ENCODE results near the gene PRDX2.
A peak's percentile ranks its signal among the peaks of the same experiment; 100 is the strongest.

PRDX2 gene

GRCh38 chr19:12792051-12792852, 9.3 kb downstream of the PRDX2 start:
- DNase-seq (ENCODE audit: low spot score) = no peak

- DNase-seq (ENCODE audit: low spot score) = peak; percentile 91
These were observed 10.1 kb downstream of the PRDX2 start, which contains the start of gene JUNB for GRCh38 chr19:12791345-12792050. Gene JUNB (plus strand): TSS chr19:12791486. CDS start chr19:12791772, 286 bp downstream.

- DNase-seq (ENCODE audit: low spot score) = no peak
These were observed 10.8 kb downstream of the PRDX2 start for GRCh38 chr19:12790628-12791344.

- DNase-seq (ENCODE audit: low spot score) = peak; percentile 83
These were observed 11.5 kb downstream of the PRDX2 start for GRCh38 chr19:12789904-12790619.

- no peak for DNase-seq (ENCODE audit: low spot score)
These were observed 12.3 kb downstream of the PRDX2 start for GRCh38 chr19:12789098-12789903.

- DNase-seq (ENCODE audit: low spot score) = peak; percentile 56
These were observed 12.9 kb downstream of the PRDX2 start for GRCh38 chr19:12788682-12789097.

GRCh38 chr19:12788042-12788681, 13.4 kb downstream of the PRDX2 start:
- no peak for DNase-seq (ENCODE audit: low spot score)

GRCh38 chr19:12787458-12787857, 14.1 kb downstream of the PRDX2 start:
- DNase-seq (ENCODE audit: low spot score) = no peak

- DNase-seq (ENCODE audit: low spot score) = no peak
These were observed 14.6 kb downstream of the PRDX2 start for GRCh38 chr19:12786952-12787351.

GRCh38 chr19:12786141-12786870, 15.3 kb downstream of the PRDX2 start:
- DNase-seq (ENCODE audit: low spot score) = no peak

GRCh38 chr19:12785431-12786031, 16.1 kb downstream of the PRDX2 start:
- no peak for DNase-seq (ENCODE audit: low spot score)

- no peak for DNase-seq (ENCODE audit: low spot score)
These were observed 16.6 kb downstream of the PRDX2 start for GRCh38 chr19:12784871-12785430.

- DNase-seq (ENCODE audit: low spot score) = no peak
These were observed 17.2 kb downstream of the PRDX2 start for GRCh38 chr19:12784394-12784870.

GRCh38 chr19:12783849-12784393, 17.7 kb downstream of the PRDX2 start:
- peak; percentile 67 for DNase-seq (ENCODE audit: low spot score)

GRCh38 chr19:12783291-12783848, 18.2 kb downstream of the PRDX2 start:
- no peak for DNase-seq (ENCODE audit: low spot score)

- peak; percentile 85 for DNase-seq (ENCODE audit: low spot score)
These were observed 18.9 kb downstream of the PRDX2 start for GRCh38 chr19:12782424-12783290.

GRCh38 chr19:12782174-12782423, 19.5 kb downstream of the PRDX2 start:
- no peak for DNase-seq (ENCODE audit: low spot score)

Data from kidney capillary endothelial cell (primary cell).